ENCODE results near the gene CALHM4. TPM values are rescaled to one million over a fixed set of nuclear protein-coding genes. Genes with fewer than 3 reads are reported as not detected.

The CALHM4 gene
- total and polyA plus RNA-seq, 2 experiments from 2014 or later: not detected

GRCh38 chr6:116512734-116513133, 40.8 kb upstream of the CALHM4 start (continued):
- TF ChIP-seq NANOG (IDR thresholded peaks at IDR 0.05; ENCODE audit: borderline replicate concordance) (no peak), ZNF331 (CRISPR knock-in tag; IDR thresholded peaks at IDR 0.05; ENCODE audit: low read depth) (no peak), POLR2AphosphoS5 (IDR thresholded peaks at IDR 0.05; ENCODE audit: low read depth) (no peak), CREB1 (CRISPR knock-in tag; IDR thresholded peaks at IDR 0.05; ENCODE audit: low read depth) (no peak), ZNF462 (CRISPR knock-in tag; IDR thresholded peaks at IDR 0.05) (no peak), STAT1 (IDR thresholded peaks at IDR 0.05; ENCODE audit: unreplicated experiment) (no peak)

- Mint-ChIP-seq H3K9me3 (peaks cover 9% of the 10 kb centered on the region; the same call in 1 of the 3 replicates), H3K4me3 (no peak overlapping the region), H3K27ac (no peak overlapping the region), H3K4me1 (peaks cover 12% of the 10 kb centered on the region; the same call in 2 of the 3 replicates), H3K36me3 (ENCODE audit: low read depth) (no peaks in the 10 kb centered on the region), H3K27me3 (ENCODE audit: insufficient read depth, low read depth, poor library complexity) (peaks cover 1% of the 10 kb centered on the region)
- Histone ChIP-seq H3F3A (replicated peaks; ENCODE audit: low read depth) (no peaks in the 10 kb centered on the region), H3K9me2 (ENCODE audit: insufficient read depth) (no peaks in the 10 kb centered on the region), H4K20me1 (replicated peaks; ENCODE audit: insufficient read depth) (no peaks in the 10 kb centered on the region), H3K27me3 (ENCODE audit: insufficient read depth) (no peaks in the 10 kb centered on the region), H3K4me2 (no peak overlapping the region), H3K4me1 (ENCODE audit: insufficient read depth) (no peaks in the 10 kb centered on the region), H2AFZ (no peak overlapping the region), H3K4me3 (no peak overlapping the region), H3K27ac (ENCODE audit: low read depth) (no peak overlapping the region), H3K79me2 (replicated peaks; ENCODE audit: insufficient read depth) (no peaks in the 10 kb centered on the region), H3K36me3 (ENCODE audit: insufficient read depth) (no peaks in the 10 kb centered on the region)
- ATAC-seq: no peak
- no peak for DNase-seq (ENCODE audit: low spot score)
- no peak for TF ChIP-seq STAT1 (IDR thresholded peaks at IDR 0.05; ENCODE audit: unreplicated experiment)
- TF ChIP-seq ZNF114 (CRISPR knock-in tag; IDR thresholded peaks at IDR 0.05): no peak
- TF ChIP-seq ZNF462 (CRISPR knock-in tag; IDR thresholded peaks at IDR 0.05): no peak
- no peak for TF ChIP-seq EZH2 (IDR thresholded peaks at IDR 0.05; ENCODE audit: low read depth, unreplicated experiment)
- no peak for TF ChIP-seq ZNF331 (CRISPR knock-in tag; IDR thresholded peaks at IDR 0.05; ENCODE audit: low read depth)
- TF ChIP-seq POLR2AphosphoS5 (IDR thresholded peaks at IDR 0.05; ENCODE audit: low read depth): no peak
Measured at GRCh38 chr6:116513224-116513875, 40.2 kb upstream of the CALHM4 start.

Data from GM23338 (cell line).